ENCODE results near the gene ZNF697. TPM values are rescaled to one million over a fixed set of nuclear protein-coding genes. Genes with fewer than 3 reads are reported as not detected.
"Not testable (repeated sequence)": the region's sequence is repeated elsewhere in the genome, so short reads cannot be mapped to it uniquely, and the experiment has no call there.

The ZNF697 gene
- total RNA-seq, 1 experiment from 2014 or later, result 7.1 TPM

DNA sequence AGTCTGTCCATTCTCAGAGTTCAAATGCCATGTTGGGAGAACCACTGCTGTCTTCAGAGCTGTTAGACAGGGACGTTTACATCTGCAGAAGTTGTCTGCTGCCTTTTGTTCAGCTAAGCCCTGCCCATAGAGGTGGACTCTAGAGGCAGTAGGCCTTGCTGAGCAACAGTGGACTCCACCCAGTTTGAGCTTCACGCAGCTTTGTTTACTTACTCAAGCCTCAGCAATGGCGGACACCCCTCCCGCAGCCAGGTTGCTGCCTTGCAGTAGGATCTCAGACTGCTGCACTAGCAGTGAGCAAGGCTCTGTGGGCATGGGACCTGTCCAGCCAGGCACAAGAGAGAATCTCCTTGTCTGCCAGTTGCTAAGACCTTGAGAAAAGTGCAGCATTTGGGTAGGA, 48.8 kb upstream of the ZNF697 start:
- ATAC-seq, result not testable (repeated sequence)

DNA sequence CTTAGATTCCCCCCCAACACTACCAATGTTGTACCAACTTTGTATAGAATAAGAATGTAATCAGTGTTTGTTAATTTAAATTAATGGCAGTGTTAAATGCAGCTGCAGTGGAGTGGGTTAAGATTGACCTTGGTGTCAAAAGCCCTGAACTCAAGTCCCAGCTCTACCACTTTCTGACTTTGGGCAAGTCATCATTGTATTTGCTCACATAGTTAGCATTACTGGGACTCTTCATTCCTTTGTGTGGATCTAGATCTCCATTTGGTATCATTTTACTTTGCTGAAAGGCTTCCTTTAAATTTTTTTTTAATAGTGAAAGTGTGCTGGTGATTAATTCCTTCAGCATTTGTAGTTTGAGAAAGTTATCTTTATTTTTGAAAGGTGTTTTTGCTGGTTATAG, 41.4 kb upstream of the ZNF697 start:
- H3K9me3 ChIP-seq (ENCODE audit: control insufficient read depth, insufficient read depth, low read depth, low read length), result no peaks in the 10 kb centered on the region
- no peak for ATAC-seq
- ChIA-PET CTCF (no interaction called here), POLR2A (no interaction called here)
- in situ Hi-C loops (cut with HindIII; ENCODE audit: low pct_unique_long_range_greater_than_20kb, low sequenced_read_pairs) (no loop called here), intact Hi-C loops (cut with micrococcal nuclease; ENCODE audit: unreplicated experiment) (no loop called here)
- H3K27me3 ChIP-seq (ENCODE audit: control insufficient read depth, insufficient read depth, low read length), result peaks cover 5% of the 10 kb centered on the region; the same call in 1 of the 2 replicates
- TF ChIP-seq, protein P1, sequence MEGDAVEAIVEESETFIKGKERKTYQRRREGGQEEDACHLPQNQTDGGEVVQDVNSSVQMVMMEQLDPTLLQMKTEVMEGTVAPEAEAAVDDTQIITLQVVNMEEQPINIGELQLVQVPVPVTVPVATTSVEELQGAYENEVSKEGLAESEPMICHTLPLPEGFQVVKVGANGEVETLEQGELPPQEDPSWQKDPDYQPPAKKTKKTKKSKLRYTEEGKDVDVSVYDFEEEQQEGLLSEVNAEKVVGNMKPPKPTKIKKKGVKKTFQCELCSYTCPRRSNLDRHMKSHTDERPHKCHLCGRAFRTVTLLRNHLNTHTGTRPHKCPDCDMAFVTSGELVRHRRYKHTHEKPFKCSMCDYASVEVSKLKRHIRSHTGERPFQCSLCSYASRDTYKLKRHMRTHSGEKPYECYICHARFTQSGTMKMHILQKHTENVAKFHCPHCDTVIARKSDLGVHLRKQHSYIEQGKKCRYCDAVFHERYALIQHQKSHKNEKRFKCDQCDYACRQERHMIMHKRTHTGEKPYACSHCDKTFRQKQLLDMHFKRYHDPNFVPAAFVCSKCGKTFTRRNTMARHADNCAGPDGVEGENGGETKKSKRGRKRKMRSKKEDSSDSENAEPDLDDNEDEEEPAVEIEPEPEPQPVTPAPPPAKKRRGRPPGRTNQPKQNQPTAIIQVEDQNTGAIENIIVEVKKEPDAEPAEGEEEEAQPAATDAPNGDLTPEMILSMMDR (IDR thresholded peaks at IDR 0.05), result no peak
- TF ChIP-seq POLR2AphosphoS5 (IDR thresholded peaks at IDR 0.05; ENCODE audit: low read depth, low read length), result no peak
- TF ChIP-seq TCF7L2 (IDR thresholded peaks at IDR 0.05; ENCODE audit: low read depth, low read length), result no peak
- no peak for TF ChIP-seq SIN3A (IDR thresholded peaks at IDR 0.05; ENCODE audit: borderline replicate concordance, insufficient read depth, low read depth, low read length)
- TF ChIP-seq, protein P2, sequence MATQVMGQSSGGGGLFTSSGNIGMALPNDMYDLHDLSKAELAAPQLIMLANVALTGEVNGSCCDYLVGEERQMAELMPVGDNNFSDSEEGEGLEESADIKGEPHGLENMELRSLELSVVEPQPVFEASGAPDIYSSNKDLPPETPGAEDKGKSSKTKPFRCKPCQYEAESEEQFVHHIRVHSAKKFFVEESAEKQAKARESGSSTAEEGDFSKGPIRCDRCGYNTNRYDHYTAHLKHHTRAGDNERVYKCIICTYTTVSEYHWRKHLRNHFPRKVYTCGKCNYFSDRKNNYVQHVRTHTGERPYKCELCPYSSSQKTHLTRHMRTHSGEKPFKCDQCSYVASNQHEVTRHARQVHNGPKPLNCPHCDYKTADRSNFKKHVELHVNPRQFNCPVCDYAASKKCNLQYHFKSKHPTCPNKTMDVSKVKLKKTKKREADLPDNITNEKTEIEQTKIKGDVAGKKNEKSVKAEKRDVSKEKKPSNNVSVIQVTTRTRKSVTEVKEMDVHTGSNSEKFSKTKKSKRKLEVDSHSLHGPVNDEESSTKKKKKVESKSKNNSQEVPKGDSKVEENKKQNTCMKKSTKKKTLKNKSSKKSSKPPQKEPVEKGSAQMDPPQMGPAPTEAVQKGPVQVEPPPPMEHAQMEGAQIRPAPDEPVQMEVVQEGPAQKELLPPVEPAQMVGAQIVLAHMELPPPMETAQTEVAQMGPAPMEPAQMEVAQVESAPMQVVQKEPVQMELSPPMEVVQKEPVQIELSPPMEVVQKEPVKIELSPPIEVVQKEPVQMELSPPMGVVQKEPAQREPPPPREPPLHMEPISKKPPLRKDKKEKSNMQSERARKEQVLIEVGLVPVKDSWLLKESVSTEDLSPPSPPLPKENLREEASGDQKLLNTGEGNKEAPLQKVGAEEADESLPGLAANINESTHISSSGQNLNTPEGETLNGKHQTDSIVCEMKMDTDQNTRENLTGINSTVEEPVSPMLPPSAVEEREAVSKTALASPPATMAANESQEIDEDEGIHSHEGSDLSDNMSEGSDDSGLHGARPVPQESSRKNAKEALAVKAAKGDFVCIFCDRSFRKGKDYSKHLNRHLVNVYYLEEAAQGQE (IDR thresholded peaks at IDR 0.05; ENCODE audit: insufficient read depth in 1 of 2, low read depth in 2 of 2, low read length in 1 of 2), result no peak
- DNase-seq (ENCODE audit: low read depth, low spot score), result no peak
- H3K36me3 ChIP-seq (ENCODE audit: control insufficient read depth, insufficient read depth, low read length), result no peaks in the 10 kb centered on the region
- no TSS peak for BruUV-seq (replicated peaks)
- H3K4me1 ChIP-seq (ENCODE audit: control insufficient read depth, insufficient read depth, low read length), result no peaks in the 10 kb centered on the region
- no peak overlapping the region for H3K27ac ChIP-seq (ENCODE audit: low read length)
- H3K4me3 ChIP-seq (ENCODE audit: low read depth in 2 of 2, low read length in 2 of 2), result no peak overlapping the region

More for the DNA sequence above, 48.8 kb upstream of the ZNF697 start:
- H3K4me3 ChIP-seq (ENCODE audit: low read depth in 2 of 2, low read length in 2 of 2); DNase-seq (ENCODE audit: low read depth, low spot score); H3K27me3 ChIP-seq (ENCODE audit: control insufficient read depth, insufficient read depth, low read length); POLR2A ChIA-PET; intact Hi-C loops (cut with micrococcal nuclease; ENCODE audit: unreplicated experiment); CTCF ChIA-PET; BruUV-seq (replicated peaks); H3K4me1 ChIP-seq (ENCODE audit: control insufficient read depth, insufficient read depth, low read length); H3K36me3 ChIP-seq (ENCODE audit: control insufficient read depth, insufficient read depth, low read length); in situ Hi-C loops (cut with HindIII; ENCODE audit: low pct_unique_long_range_greater_than_20kb, low sequenced_read_pairs); H3K9me3 ChIP-seq (ENCODE audit: control insufficient read depth, insufficient read depth, low read depth, low read length); H3K27ac ChIP-seq (ENCODE audit: low read length): not testable (repeated sequence)

DNA sequence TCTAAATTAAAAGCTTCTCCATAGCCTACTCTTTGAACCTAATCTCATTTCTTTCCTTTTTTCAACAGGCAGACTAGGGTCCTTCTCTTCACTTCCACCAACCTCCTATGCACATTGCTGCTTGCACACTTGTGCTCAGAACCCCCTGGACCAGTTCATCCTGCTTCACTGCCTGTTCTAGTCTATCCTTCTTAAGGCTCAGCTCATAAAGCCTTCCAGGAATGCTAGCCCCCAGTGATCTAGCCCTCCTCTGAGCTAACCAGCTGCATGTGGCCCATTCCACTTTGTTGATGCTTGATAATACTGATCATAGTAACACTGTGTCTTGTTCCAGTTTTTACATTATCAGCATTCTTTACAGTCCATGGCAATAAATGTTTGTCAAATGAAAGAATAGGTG, 40.7 kb upstream of the ZNF697 start:
- Histone ChIP-seq H3K36me3 (ENCODE audit: control insufficient read depth, insufficient read depth, low read length) (no peaks in the 10 kb centered on the region), H3K4me1 (ENCODE audit: control insufficient read depth, insufficient read depth, low read length) (no peaks in the 10 kb centered on the region), H3K27me3 (ENCODE audit: control insufficient read depth, insufficient read depth, low read length) (peaks cover 5% of the 10 kb centered on the region), H3K9me3 (ENCODE audit: control insufficient read depth, insufficient read depth, low read depth, low read length) (no peaks in the 10 kb centered on the region), H3K4me3 (ENCODE audit: low read depth in 2 of 2, low read length in 2 of 2) (no peak overlapping the region), H3K27ac (ENCODE audit: low read length) (no peak overlapping the region)
- DNase-seq (ENCODE audit: low read depth, low spot score) (no peak), ATAC-seq (no peak)
- ChIA-PET CTCF (interaction anchor here (0.6 kb wide), 1 partner anchor 646 kb away, joined by 3 read pairs; no protein-coding TSS in a partner anchor), POLR2A (no interaction called here)
- TF ChIP-seq SIN3A (IDR thresholded peaks at IDR 0.05; ENCODE audit: borderline replicate concordance, insufficient read depth, low read depth, low read length), result no peak
- TF ChIP-seq, protein P2 (IDR thresholded peaks at IDR 0.05; ENCODE audit: insufficient read depth in 1 of 2, low read depth in 2 of 2, low read length in 1 of 2), result no peak
- no peak for TF ChIP-seq TCF7L2 (IDR thresholded peaks at IDR 0.05; ENCODE audit: low read depth, low read length)
- TF ChIP-seq POLR2AphosphoS5 (IDR thresholded peaks at IDR 0.05; ENCODE audit: low read depth, low read length), result no peak
- TF ChIP-seq, protein P1 (IDR thresholded peaks at IDR 0.05), result no peak
- in situ Hi-C loops (cut with HindIII; ENCODE audit: low pct_unique_long_range_greater_than_20kb, low sequenced_read_pairs), result no loop called here
- intact Hi-C loops (cut with micrococcal nuclease; ENCODE audit: unreplicated experiment), result no loop called here
- no TSS peak for BruUV-seq (replicated peaks)

Measured in Panc1 (cell line).